CD4-positive, alpha-beta memory T cell (primary cell): ENCODE data around the gene RER1. TPM values are rescaled to one million over a fixed set of nuclear protein-coding genes. Genes with fewer than 3 reads are reported as not detected.
A peak's percentile ranks its signal among the peaks of the same experiment; 100 is the strongest.

Source experiments
- CTCF ChIA-PET: fragments of 350-600 bp; sonication (Branson Sonifier 250); formaldehyde crosslinking; loops from one replicate; lab custom pipeline; 2021; ENCODE audit warnings: inconsistent platforms; ENCODE audit not compliant: partially characterized antibody; lab: Charles Lee
- POLR2A ChIA-PET: fragments of 350-600 bp; sonication (Branson Sonifier 250); formaldehyde crosslinking; loops from one replicate; lab custom pipeline; 2021; ENCODE audit not compliant: partially characterized antibody; lab: Charles Lee
- DNase-seq, 5 donors: peaks; one replicate each; pipeline versions ENCODE4 v3.0.0 to v3.0.0-alpha.2; 2020 to 2022; ENCODE audit warnings: mixed read lengths in 1 of 5
- H3K27ac ChIP-seq: one replicate; pipeline ENCODE4 v1.7.0; 2013; ENCODE audit warnings: low read depth, low read length
- H3K27me3 ChIP-seq: 2 replicates; pipeline ENCODE4 v1.7.0; 2013; ENCODE audit warnings: mild to moderate bottlenecking, low read length, moderate library complexity; ENCODE audit not compliant: insufficient read depth
- H3K36me3 ChIP-seq: 2 replicates; pipeline ENCODE4 v1.7.0; 2013; ENCODE audit warnings: mild to moderate bottlenecking, low read length, moderate library complexity; ENCODE audit not compliant: insufficient read depth
- H3K4me1 ChIP-seq: 2 replicates; pipeline ENCODE4 v1.7.0; 2013; ENCODE audit warnings: mild to moderate bottlenecking, low read length, moderate library complexity; ENCODE audit not compliant: insufficient read depth
- H3K4me3 ChIP-seq, 2 donors: one replicate each; pipeline ENCODE4 v1.7.0; 2013; ENCODE audit warnings: low read length in 2 of 2, mild to moderate bottlenecking in 1 of 2
- H3K9me3 ChIP-seq, 2 donors: one replicate each; pipeline ENCODE4 v1.7.0; 2013; ENCODE audit warnings: low read length in 2 of 2, control low read depth in 1 of 2; ENCODE audit not compliant: control insufficient read depth in 1 of 2
- H3K27ac Mint-ChIP-seq, 7 donors: one replicate each; pipeline ENCODE4 v1.8.0; 2020 to 2021; ENCODE audit warnings: mixed read lengths in 7 of 7, mild to moderate bottlenecking in 6 of 7, inconsistent platforms in 3 of 7, moderate library complexity in 3 of 7
- H3K27me3 Mint-ChIP-seq, 2 donors: one replicate each; pipeline ENCODE4 v1.8.0; 2020 to 2021; ENCODE audit warnings: mixed read lengths in 2 of 2
- H3K36me3 Mint-ChIP-seq, 2 donors: one replicate each; pipeline ENCODE4 v1.8.0; 2020 to 2021; ENCODE audit warnings: mixed read lengths in 2 of 2, inconsistent platforms in 1 of 2, mild to moderate bottlenecking in 1 of 2
- H3K4me1 Mint-ChIP-seq, 4 donors: one replicate each; pipeline ENCODE4 v1.8.0; 2020 to 2021; ENCODE audit warnings: mixed read lengths in 4 of 4, mild to moderate bottlenecking in 1 of 4
- H3K4me3 Mint-ChIP-seq, 8 donors: one replicate each; pipeline ENCODE4 v1.8.0; 2020 to 2021; ENCODE audit warnings: mixed read lengths in 8 of 8, mild to moderate bottlenecking in 7 of 8, moderate library complexity in 6 of 8, inconsistent platforms in 3 of 8
- H3K9me3 Mint-ChIP-seq, 8 donors: one replicate each; pipeline ENCODE4 v1.8.0; 2020 to 2021; ENCODE audit warnings: mixed read lengths in 8 of 8, mild to moderate bottlenecking in 5 of 8, inconsistent platforms in 3 of 8, moderate library complexity in 1 of 8
- intact Hi-C: fragments of 100-400 bp; cut with micrococcal nuclease; formaldehyde crosslinking; loops from one replicate; pipeline ENCODE4 v1.15.1; 2023
- polyA plus RNA-seq, 2 donors: library from polyadenylated mRNA; unstranded; fragments of 300-500 nt; fragmentation: Illumina TruSeq; gene quantifications; one replicate each; pipeline ENCODE4 v1.2.3, GENCODE V29; 2021
- total RNA-seq, 2 experiments: library from RNA; stranded (reverse); gene quantifications; one replicate each; pipeline ENCODE4 v1.2.3, GENCODE V29; 2021

Gene RER1
- total and polyA plus RNA-seq, 4 experiments from 2014 or later: 131 to 221 (median 150) TPM

DNA sequence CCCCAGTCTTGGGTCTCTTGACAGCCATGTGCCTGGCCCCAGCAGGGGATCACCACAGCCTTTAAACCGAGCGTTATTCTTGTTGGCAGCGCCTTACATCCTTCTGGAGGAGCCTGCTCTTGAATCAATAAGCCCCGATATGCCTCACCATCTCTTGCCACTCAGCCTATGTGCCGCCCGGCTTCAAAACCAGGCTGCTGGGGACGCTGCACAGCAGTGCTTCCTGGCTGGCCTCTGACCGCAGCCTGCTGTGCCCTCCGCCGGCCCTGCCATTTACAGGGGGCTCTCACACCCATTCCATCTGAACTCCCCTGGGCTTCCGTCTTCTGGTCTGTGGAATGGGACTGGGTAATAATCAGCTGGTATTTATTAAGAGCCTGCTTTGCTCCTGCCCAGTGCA is 23.7 kb downstream of the RER1 start:
- Histone ChIP-seq H3K4me1 (peaks cover 59% of the 10 kb centered on the region), H3K27me3 (no peaks in the 10 kb centered on the region), H3K9me3 (no peaks in the 10 kb centered on the region), H3K36me3 (no peaks in the 10 kb centered on the region), H3K4me3 (peak overlapping the region; percentile 65 to 80), H3K27ac (peak overlapping the region; percentile 84)
- Mint-ChIP-seq H3K4me1 (peaks cover 17 to 59% (median 33%) of the 10 kb centered on the region in 4 donors), H3K36me3 (peaks cover 0 to 9% of the 10 kb centered on the region in 2 donors), H3K27ac (peak overlapping the region; percentile 84 to 99 (median 91)), H3K9me3 (no peaks in the 10 kb centered on the region), H3K27me3 (no peaks in the 10 kb centered on the region), H3K4me3 (peak overlapping the region; percentile 78 to 93 (median 87))
- DNase-seq: peak in 1 of 5 donors; percentile 37
- ChIA-PET POLR2A (interaction anchor here (0.6 to 5.5 kb wide), 22 partner anchors 9 to 371 kb away, joined by 3 to 112 read pairs (median 4); partner anchors contain the start of genes FAAP20, MORN1, PANK4 and PRXL2B), CTCF (interaction anchor here (1.0 to 4.2 kb wide), 11 partner anchors 9 to 372 kb away, joined by 3 to 85 read pairs (median 9); partner anchors contain the start of genes PANK4 and TNFRSF14)
- intact Hi-C loops: no loop called here

DNA sequence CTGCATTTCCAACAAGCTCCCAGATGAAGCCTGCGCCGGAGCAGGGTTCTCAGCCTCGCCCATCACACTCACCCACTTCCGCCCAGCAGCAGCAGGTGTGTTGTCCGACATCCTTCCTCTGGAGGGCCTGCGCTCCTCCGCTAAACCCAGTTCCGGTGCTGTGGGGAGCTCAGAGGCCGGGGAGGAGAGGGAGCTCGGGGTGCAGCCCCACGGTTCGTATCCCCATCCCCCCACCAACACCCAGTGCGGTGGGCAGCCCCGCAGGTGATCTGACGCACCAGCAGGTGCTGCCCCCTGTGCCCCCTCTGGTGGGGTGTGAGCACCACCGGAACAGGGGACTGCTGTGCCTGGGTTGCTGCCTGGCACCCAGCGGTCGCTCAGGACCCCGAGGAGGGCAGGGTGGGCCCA is 24.2 kb downstream of the RER1 start:
- H3K9me3 Mint-ChIP-seq: no peaks in the 10 kb centered on the region
- H3K36me3 Mint-ChIP-seq: peaks cover 0 to 9% of the 10 kb centered on the region in 2 donors
- POLR2A ChIA-PET: interaction anchor here (0.6 to 5.5 kb wide), 24 partner anchors 9 to 371 kb away, joined by 3 to 112 read pairs (median 4); partner anchors contain the start of genes FAAP20, HES5, MORN1 and PANK4
- no peaks in the 10 kb centered on the region for H3K27me3 ChIP-seq
- peak; percentile 28 to 69 (median 36) for DNase-seq
- peaks cover 59% of the 10 kb centered on the region for H3K4me1 ChIP-seq
- H3K4me1 Mint-ChIP-seq: peaks cover 17 to 55% (median 33%) of the 10 kb centered on the region in 4 donors
- H3K36me3 ChIP-seq: no peaks in the 10 kb centered on the region
- no peaks in the 10 kb centered on the region for H3K27me3 Mint-ChIP-seq
- H3K4me3 ChIP-seq: peak overlapping the region; percentile 65 to 80
- CTCF ChIA-PET: interaction anchor here (0.7 to 4.2 kb wide), 12 partner anchors 8 to 371 kb away, joined by 3 to 85 read pairs (median 6); partner anchors contain the start of genes PANK4 and TNFRSF14
- H3K4me3 Mint-ChIP-seq: peak overlapping the region; percentile 78 to 93 (median 87)
- H3K9me3 ChIP-seq: no peaks in the 10 kb centered on the region
- peak overlapping the region; percentile 84 to 99 (median 91) for H3K27ac Mint-ChIP-seq
- H3K27ac ChIP-seq: peak overlapping the region; percentile 84
- intact Hi-C loops: no loop called here

DNA sequence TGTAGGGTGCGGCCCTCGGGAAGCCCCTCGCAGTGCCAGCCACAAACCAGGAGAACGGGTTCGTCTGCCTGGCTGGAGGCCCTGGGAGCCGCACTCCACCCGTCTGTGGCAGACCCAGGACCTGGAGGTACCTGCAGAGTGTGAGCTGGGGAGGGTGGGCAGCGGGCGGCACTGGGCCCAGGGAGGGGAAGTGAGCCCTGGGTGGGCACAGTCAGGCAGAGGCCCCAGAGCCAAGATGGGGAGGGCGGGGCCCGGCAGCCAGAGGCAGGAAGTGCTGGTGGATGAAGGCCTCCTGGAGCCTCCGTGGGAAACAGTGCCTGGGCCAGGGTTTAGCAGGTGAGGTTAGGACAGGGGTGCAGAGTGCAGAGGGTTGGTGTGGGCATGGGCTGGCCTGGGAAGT is 24.8 kb downstream of the RER1 start:
- Mint-ChIP-seq H3K9me3 (no peaks in the 10 kb centered on the region), H3K36me3 (peaks cover 0 to 9% of the 10 kb centered on the region in 2 donors), H3K27me3 (no peaks in the 10 kb centered on the region), H3K4me3 (peak overlapping the region; percentile 78 to 93 (median 86)), H3K4me1 (peaks cover 17 to 52% (median 32%) of the 10 kb centered on the region in 4 donors), H3K27ac (peak overlapping the region; percentile 76 to 99 (median 92))
- Histone ChIP-seq H3K4me3 (peak overlapping the region; percentile 65 to 80), H3K4me1 (peaks cover 57% of the 10 kb centered on the region), H3K27me3 (no peaks in the 10 kb centered on the region), H3K9me3 (no peaks in the 10 kb centered on the region), H3K27ac (peak overlapping the region; percentile 84), H3K36me3 (no peaks in the 10 kb centered on the region)
- intact Hi-C loops: no loop called here
- ChIA-PET CTCF (interaction anchor here (0.7 to 4.2 kb wide), 10 partner anchors 10 to 371 kb away, joined by 3 to 85 read pairs (median 9); partner anchors contain the start of genes PANK4 and TNFRSF14), POLR2A (interaction anchor here (1.0 to 5.5 kb wide), 22 partner anchors 8 to 370 kb away, joined by 3 to 112 read pairs (median 5); partner anchors contain the start of genes FAAP20, HES5, MORN1 and PANK4)
- DNase-seq: peak in 4 of 5 donors; percentile 8 to 55 (median 22)

DNA sequence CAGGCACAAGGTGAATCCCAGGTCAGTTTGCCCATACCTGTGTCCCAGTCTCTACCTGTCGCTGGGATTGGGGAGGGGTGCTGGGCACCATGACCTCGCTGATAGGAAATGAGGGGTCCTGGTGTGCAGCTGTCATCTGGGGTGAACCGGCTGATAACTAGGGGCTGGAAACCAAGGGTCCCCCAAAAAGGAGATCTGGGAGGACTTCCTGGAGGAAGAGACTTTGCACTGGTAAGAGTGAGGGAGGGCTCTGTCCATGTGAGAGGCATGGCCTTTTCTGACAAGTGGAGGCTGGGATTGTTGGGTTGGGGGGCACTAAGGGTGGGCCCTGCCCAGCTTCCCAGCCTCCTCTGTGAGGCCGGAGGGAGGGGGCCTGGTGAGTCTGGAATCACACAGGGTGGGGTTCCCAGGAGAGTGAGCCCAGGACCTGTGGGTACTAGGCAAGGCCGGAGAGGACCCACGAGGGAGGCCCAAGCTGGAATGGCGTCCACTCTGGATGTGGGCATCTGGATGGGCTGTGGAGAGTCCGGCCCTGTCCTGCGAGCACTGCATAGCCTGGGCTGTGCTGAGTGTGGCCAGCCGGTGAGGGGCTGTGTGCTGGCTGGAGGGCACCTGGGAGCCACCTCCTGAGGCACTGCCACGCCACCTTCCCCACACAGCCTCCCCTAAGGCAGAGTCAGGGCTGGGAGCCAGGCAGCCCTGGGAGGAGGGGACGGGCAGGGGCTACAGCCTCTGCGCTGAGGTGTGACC is 25.6 kb downstream of the RER1 start:
- H3K9me3 ChIP-seq: no peaks in the 10 kb centered on the region
- H3K4me3 Mint-ChIP-seq: peak overlapping the region; percentile 78 to 93 (median 86)
- H3K4me1 Mint-ChIP-seq: peaks cover 17 to 48% (median 29%) of the 10 kb centered on the region in 4 donors
- no peaks in the 10 kb centered on the region for H3K27me3 Mint-ChIP-seq
- H3K9me3 Mint-ChIP-seq: peaks cover 0 to under 1% (median 0%) of the 10 kb centered on the region in 8 donors
- peaks cover 50% of the 10 kb centered on the region for H3K4me1 ChIP-seq
- DNase-seq: peak in 1 of 5 donors; percentile 34
- peaks cover 0 to 7% of the 10 kb centered on the region in 2 donors for H3K36me3 Mint-ChIP-seq
- POLR2A ChIA-PET: interaction anchor here (1.8 to 5.5 kb wide), 5 partner anchors 108 to 169 kb away, joined by 6 to 112 read pairs (median 36); partner anchors contain the start of genes PANK4, PRXL2B and TNFRSF14
- H3K27ac ChIP-seq: peak overlapping the region; percentile 84
- intact Hi-C loops: no loop called here
- H3K36me3 ChIP-seq: no peaks in the 10 kb centered on the region
- H3K27me3 ChIP-seq: no peaks in the 10 kb centered on the region
- peak overlapping the region; percentile 76 to 99 (median 92) for H3K27ac Mint-ChIP-seq
- H3K4me3 ChIP-seq: peak overlapping the region in 1 of 2 donors; percentile 80
- CTCF ChIA-PET: interaction anchor here (2.0 to 4.2 kb wide), 3 partner anchors 107 to 168 kb away, joined by 9 to 85 read pairs (median 25); no protein-coding TSS in a partner anchor

DNA sequence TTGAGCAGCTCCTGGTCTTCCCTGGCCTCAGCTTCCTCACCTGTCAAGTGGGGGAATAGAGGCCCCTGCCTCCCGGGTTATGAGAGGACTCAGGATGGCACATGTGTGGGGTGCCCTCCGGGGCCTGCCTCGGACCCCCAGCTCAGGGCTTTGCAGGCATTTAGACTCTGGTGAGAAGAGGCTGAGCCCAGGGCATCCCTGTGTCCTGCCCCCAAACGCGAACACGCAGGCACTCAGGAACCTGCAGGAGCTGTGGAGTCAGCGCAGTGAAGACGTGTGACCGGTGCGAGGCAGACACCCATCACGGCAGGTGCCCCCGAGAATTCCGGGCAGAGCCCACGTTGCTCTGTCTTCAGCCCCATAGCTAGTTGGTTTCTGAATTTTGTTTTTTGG is 26.2 kb downstream of the RER1 start:
- no peak for DNase-seq
- no peaks in the 10 kb centered on the region for H3K27me3 Mint-ChIP-seq
- H3K27me3 ChIP-seq: no peaks in the 10 kb centered on the region
- ChIA-PET POLR2A (interaction anchor here (1.8 to 5.0 kb wide), 4 partner anchors 107 to 168 kb away, joined by 6 to 112 read pairs (median 46); partner anchors contain the start of genes PANK4 and PRXL2B), CTCF (interaction anchor here (3.3 to 4.2 kb wide), 2 partner anchors 106 to 129 kb away, joined by 25 to 85 read pairs; no protein-coding TSS in a partner anchor)
- no peaks in the 10 kb centered on the region for H3K36me3 ChIP-seq
- peaks cover 0 to 4% (median 0%) of the 10 kb centered on the region in 8 donors for H3K9me3 Mint-ChIP-seq
- H3K4me1 Mint-ChIP-seq: peaks cover 17 to 48% (median 29%) of the 10 kb centered on the region in 4 donors
- no peak overlapping the region for H3K27ac ChIP-seq
- no peak overlapping the region for H3K4me3 Mint-ChIP-seq
- intact Hi-C loops: no loop called here
- peaks cover 0 to 7% of the 10 kb centered on the region in 2 donors for H3K36me3 Mint-ChIP-seq
- H3K4me1 ChIP-seq: peaks cover 50% of the 10 kb centered on the region
- no peak overlapping the region for H3K27ac Mint-ChIP-seq
- no peaks in the 10 kb centered on the region for H3K9me3 ChIP-seq
- H3K4me3 ChIP-seq: no peak overlapping the region

DNA sequence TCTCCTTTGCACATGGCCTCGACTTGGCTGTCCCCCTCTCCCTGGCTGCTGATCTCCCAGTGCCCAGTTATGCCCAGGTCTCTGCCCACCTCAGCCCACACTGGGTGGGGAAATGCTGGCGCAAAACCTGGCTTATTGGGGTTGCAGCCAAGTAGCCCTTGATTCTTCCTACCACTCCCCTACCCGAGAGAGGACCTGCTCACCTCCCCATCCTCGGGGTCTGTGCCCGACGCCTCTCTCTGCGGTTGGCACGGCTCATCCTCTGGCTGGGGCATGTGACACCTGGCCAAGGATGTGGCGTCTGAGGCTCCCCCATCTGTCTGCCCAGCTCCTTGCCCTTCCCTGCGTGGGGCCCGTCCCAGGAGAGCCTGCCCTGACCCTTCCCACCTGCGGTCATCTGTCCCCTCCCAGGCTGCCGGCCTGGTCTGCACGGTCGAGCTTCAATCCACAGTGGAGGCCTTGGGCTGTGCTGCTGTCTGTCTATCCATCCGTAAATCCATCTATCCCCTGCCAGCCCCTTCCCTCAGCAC is 27.2 kb downstream of the RER1 start:
- Mint-ChIP-seq H3K27me3 (no peaks in the 10 kb centered on the region), H3K27ac (peak overlapping the region in 2 of 7 donors; percentile 25 to 69), H3K4me3 (peak overlapping the region in 1 of 8 donors; percentile 25), H3K36me3 (peaks cover 0 to 7% of the 10 kb centered on the region in 2 donors), H3K9me3 (peaks cover 0 to 11% (median 0%) of the 10 kb centered on the region in 8 donors), H3K4me1 (peaks cover 17 to 43% (median 28%) of the 10 kb centered on the region in 4 donors)
- no peak for DNase-seq
- Histone ChIP-seq H3K27me3 (no peaks in the 10 kb centered on the region), H3K27ac (no peak overlapping the region), H3K4me1 (peaks cover 42% of the 10 kb centered on the region), H3K9me3 (no peaks in the 10 kb centered on the region), H3K4me3 (no peak overlapping the region), H3K36me3 (no peaks in the 10 kb centered on the region)
- ChIA-PET POLR2A (interaction anchor here (1.4 to 5.0 kb wide), 2 partner anchors 128 to 137 kb away, joined by 4 to 112 read pairs; partner anchors contain the start of gene TNFRSF14), CTCF (interaction anchor here (1.3 kb wide), 1 partner anchor 130 kb away, joined by 3 read pairs; no protein-coding TSS in a partner anchor)
- intact Hi-C loops: no loop called here
